Neural progenitor cell (in vitro differentiated cells): ENCODE measurements around the gene NFATC2. TPM values are rescaled to one million over a fixed set of nuclear protein-coding genes. Genes with fewer than 3 reads are reported as not detected.

Source experiments
- DNase-seq: peaks from one replicate; pipeline ENCODE4 v3.0.0-alpha.2; 2016; ENCODE audit warnings: low spot score
- H2AFZ ChIP-seq: fragments of 200-600 bp; sonication (generic); replicated peaks from 2 replicates; pipeline ENCODE4 v1.6.1; 2016; ENCODE audit warnings: antibody characterized with exemption
- H3F3A ChIP-seq: fragments of 200-600 bp; sonication (generic); 2 replicates; pipeline ENCODE4 v1.6.1; 2016; ENCODE audit warnings: antibody characterized with exemption, low read depth
- H3K27ac ChIP-seq: fragments of 200-600 bp; sonication (generic); 2 replicates; pipeline ENCODE4 v1.5.1; 2016; ENCODE audit warnings: mild to moderate bottlenecking
- H3K27me3 ChIP-seq: fragments of 200-600 bp; sonication (generic); 2 replicates; pipeline ENCODE4 v1.6.1; 2016; ENCODE audit warnings: mild to moderate bottlenecking, moderate library complexity
- H3K36me3 ChIP-seq: fragments of 200-600 bp; sonication (generic); 2 replicates; pipeline ENCODE4 v1.5.1; 2016
- H3K4me1 ChIP-seq: fragments of 200-600 bp; sonication (generic); 2 replicates; pipeline ENCODE4 v1.6.1; 2016; ENCODE audit warnings: mixed run types
- H3K4me2 ChIP-seq: fragments of 200-600 bp; sonication (generic); 2 replicates; pipeline ENCODE4 v1.6.1; 2016
- H3K4me3 ChIP-seq: fragments of 200-600 bp; sonication (generic); 2 replicates; pipeline ENCODE4 v1.5.1; 2016
- H3K79me2 ChIP-seq: fragments of 200-600 bp; sonication (generic); 2 replicates; pipeline ENCODE4 v1.6.1; 2016; ENCODE audit warnings: low read depth
- H3K9ac ChIP-seq: fragments of 200-600 bp; sonication (generic); 2 replicates; pipeline ENCODE4 v1.6.1; 2016
- H3K9me3 ChIP-seq: fragments of 200-600 bp; sonication (generic); 2 replicates; pipeline ENCODE4 v1.5.1; 2016; ENCODE audit warnings: low read depth
- H4K20me1 ChIP-seq: fragments of 200-600 bp; sonication (generic); 2 replicates; pipeline ENCODE4 v1.6.1; 2016; ENCODE audit warnings: low read depth
- H3K27ac Mint-ChIP-seq: 3 replicates; pipeline ENCODE4 v1.8.0; 2021; ENCODE audit warnings: mixed read lengths
- H3K27me3 Mint-ChIP-seq: 2 replicates; pipeline ENCODE4 v1.8.0; 2022; ENCODE audit warnings: low read depth, mild to moderate bottlenecking, inconsistent platforms, moderate library complexity, mixed read lengths; ENCODE audit not compliant: insufficient read depth
- H3K36me3 Mint-ChIP-seq: 3 replicates; pipeline ENCODE4 v1.8.0; 2021; ENCODE audit warnings: mixed read lengths
- H3K4me1 Mint-ChIP-seq: 3 replicates; pipeline ENCODE4 v1.8.0; 2021; ENCODE audit warnings: mixed read lengths
- H3K4me3 Mint-ChIP-seq: 3 replicates; pipeline ENCODE4 v1.8.0; 2021; ENCODE audit warnings: mild to moderate bottlenecking, moderate library complexity, mixed read lengths
- H3K9me3 Mint-ChIP-seq: 3 replicates; pipeline ENCODE4 v1.8.0; 2020; ENCODE audit warnings: mixed read lengths
- CTCF ChIP-seq: fragments of 200-600 bp; sonication (generic); IDR thresholded peaks from 2 replicates; pipeline ENCODE4 v1.5.1; 2017; ENCODE audit warnings: antibody characterized with exemption, mild to moderate bottlenecking
- EZH2 ChIP-seq: fragments of 200-600 bp; sonication (generic); IDR thresholded peaks from 2 replicates; pipeline ENCODE4 v1.6.1; 2017; ENCODE audit warnings: antibody characterized with exemption, mild to moderate bottlenecking, moderate library complexity
- EZH2phosphoT487 ChIP-seq: fragments of 200-600 bp; sonication (generic); IDR thresholded peaks from 2 replicates; pipeline ENCODE4 v1.6.1; 2017; ENCODE audit warnings: antibody characterized with exemption
- microRNA-seq: library from miRNA; unstranded; fragments of <30 nt; microRNA quantifications from one replicate; pipeline ENCODE4, GENCODE V29; 2016
- small RNA-seq: library from RNA; depleted of rRNA; stranded (forward); fragments of <200 nt; gene quantifications from one replicate; pipeline ENCODE3, GENCODE V24; 2015
- total RNA-seq: library from RNA; depleted of rRNA; stranded (reverse); fragments of >200 nt; gene quantifications from 2 replicates; pipeline ENCODE4 v1.2.3, GENCODE V29; 2015; ENCODE audit warnings: low replicate concordance

NFATC2 gene
- total RNA-seq, 1 donor from 2014 or later = 0.19 TPM

GRCh38 chr20:51339721-51340450 is 202.6 kb downstream of the NFATC2 start:
- Histone ChIP-seq H2AFZ (no peak overlapping the region), H3K79me2 (no peaks in the 10 kb centered on the region), H3K4me2 (no peak overlapping the region)

DNA sequence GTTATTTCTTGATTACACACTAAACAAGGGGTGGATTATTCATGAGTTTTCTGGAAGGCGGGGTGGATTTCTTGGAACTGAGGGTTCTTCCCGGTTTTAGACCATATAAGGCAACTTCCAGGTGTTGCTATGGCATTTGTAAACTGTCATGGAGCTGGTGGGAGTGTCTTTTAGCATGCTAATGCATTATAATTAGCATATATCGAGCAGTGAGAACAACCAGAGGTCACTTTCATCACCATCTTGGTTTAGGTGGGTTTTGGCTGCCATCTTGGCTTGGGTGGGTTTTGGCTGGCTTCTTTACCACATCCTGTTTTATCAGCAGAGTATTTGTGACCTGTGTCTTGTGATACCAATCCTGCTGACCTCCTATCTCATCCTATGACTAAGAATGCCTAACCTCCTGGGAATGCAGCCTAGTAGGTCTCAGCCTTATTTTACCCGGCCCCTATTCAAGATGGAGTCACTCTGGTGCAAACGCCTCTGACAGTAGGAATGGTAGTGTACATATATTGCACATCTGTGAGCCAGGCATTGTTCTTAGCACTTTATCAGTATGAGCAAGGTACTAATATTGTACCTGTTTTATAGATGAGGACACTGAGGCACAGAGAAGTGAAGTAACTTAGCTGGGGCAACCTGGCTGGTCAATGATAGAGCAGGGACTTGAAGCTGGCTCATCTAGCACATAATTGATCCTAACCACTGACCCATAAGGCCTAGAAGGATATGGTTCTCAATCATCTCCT is 203.7 kb downstream of the NFATC2 start:
- Histone ChIP-seq H3K9me3 (no peaks in the 10 kb centered on the region), H3K4me1 (no peaks in the 10 kb centered on the region), H3K36me3 (no peaks in the 10 kb centered on the region), H3K4me3 (no peak overlapping the region), H3K27me3 (no peaks in the 10 kb centered on the region), H3K9ac (no peak overlapping the region), H2AFZ (no peak overlapping the region), H4K20me1 (no peaks in the 10 kb centered on the region), H3K27ac (no peak overlapping the region), H3F3A (no peaks in the 10 kb centered on the region), H3K4me2 (no peak overlapping the region), H3K79me2 (no peaks in the 10 kb centered on the region)
- TF ChIP-seq CTCF (no peak), EZH2phosphoT487 (no peak), EZH2 (no peak)
- DNase-seq = no peak
- H3K36me3 Mint-ChIP-seq = no peaks in the 10 kb centered on the region
- no peak overlapping the region for H3K27ac Mint-ChIP-seq
- H3K9me3 Mint-ChIP-seq = peaks cover 2% of the 10 kb centered on the region
- H3K4me1 Mint-ChIP-seq = peaks cover 7% of the 10 kb centered on the region
- H3K27me3 Mint-ChIP-seq = peaks cover 14% of the 10 kb centered on the region
- no peak overlapping the region for H3K4me3 Mint-ChIP-seq

More at GRCh38 chr20:51339721-51340450, 202.6 kb downstream of the NFATC2 start:
- no peaks in the 10 kb centered on the region for H3K4me1 ChIP-seq
- Mint-ChIP-seq H3K9me3 (peaks cover 5% of the 10 kb centered on the region), H3K4me3 (no peak overlapping the region), H3K27ac (no peak overlapping the region), H3K36me3 (no peaks in the 10 kb centered on the region), H3K4me1 (peaks cover 7% of the 10 kb centered on the region), H3K27me3 (peaks cover 15% of the 10 kb centered on the region)
- H3F3A ChIP-seq = no peaks in the 10 kb centered on the region
- no peaks in the 10 kb centered on the region for H4K20me1 ChIP-seq
- H3K9me3 ChIP-seq = no peaks in the 10 kb centered on the region
- H3K27me3 ChIP-seq = no peaks in the 10 kb centered on the region
- H3K36me3 ChIP-seq = no peaks in the 10 kb centered on the region
- no peak overlapping the region for H3K27ac ChIP-seq
- no peak overlapping the region for H3K9ac ChIP-seq
- no peak for TF ChIP-seq EZH2phosphoT487
- TF ChIP-seq CTCF = no peak
- no peak for TF ChIP-seq EZH2
- no peak for DNase-seq
- no peak overlapping the region for H3K4me3 ChIP-seq

- TF ChIP-seq EZH2phosphoT487 (no peak), CTCF (no peak), EZH2 (no peak)
- H3K9ac ChIP-seq = no peak overlapping the region
- H3K4me2 ChIP-seq = no peak overlapping the region
- Mint-ChIP-seq H3K9me3 (no peaks in the 10 kb centered on the region), H3K4me3 (no peak overlapping the region), H3K27ac (no peak overlapping the region), H3K4me1 (peaks cover 7% of the 10 kb centered on the region), H3K27me3 (peaks cover 14% of the 10 kb centered on the region), H3K36me3 (no peaks in the 10 kb centered on the region)
- no peak for DNase-seq
- no peaks in the 10 kb centered on the region for H3K36me3 ChIP-seq
- H3K9me3 ChIP-seq = no peaks in the 10 kb centered on the region
- H3K4me3 ChIP-seq = no peak overlapping the region
- no peak overlapping the region for H3K27ac ChIP-seq
- no peaks in the 10 kb centered on the region for H3K79me2 ChIP-seq
- no peaks in the 10 kb centered on the region for H4K20me1 ChIP-seq
- H3F3A ChIP-seq = no peaks in the 10 kb centered on the region
- H3K4me1 ChIP-seq = no peaks in the 10 kb centered on the region
- H3K27me3 ChIP-seq = no peaks in the 10 kb centered on the region
- H2AFZ ChIP-seq = no peak overlapping the region
These were observed 205.3 kb downstream of the NFATC2 start for GRCh38 chr20:51337126-51337805.

Small RNAs within 50 kb of the gene (microRNA-seq; reads per million reads assigned to microRNA genes)
- not detected for gene MIR3194

Small RNAs within 50 kb of the gene (small RNA-seq; reads per million reads assigned to genes)
- gene MIR3194 = not detected

Other genes starting within 250 kb of the NFATC2 start
- gene ATP9A, start 225.7 kb upstream of the NFATC2 start, total RNA-seq = 17.6 and 18.2 TPM in 2 replicates